ENCODE data around the gene DNAL1. TPM values are rescaled to one million over a fixed set of nuclear protein-coding genes. Genes with fewer than 3 reads are reported as not detected.
A peak's percentile ranks its signal among the peaks of the same experiment; 100 is the strongest.

The DNAL1 gene
- total and polyA plus RNA-seq, 2 of the 4 experiments (the other 2 are of a cell fraction), result 4.5 to 5.4 TPM

- H3K4me2 ChIP-seq (ENCODE audit: low read depth, low read length), result no peak overlapping the region
- ATAC-seq (ENCODE audit: low read depth), result no peak
- H3K79me1 ChIP-seq (ENCODE audit: low read depth in 1 of 2, low read length in 2 of 2), result peaks cover 21 to 79% of the 10 kb centered on the region in 2 experiments
- no peak overlapping the region for H3K4me3 ChIP-seq (ENCODE audit: insufficient read depth, low read depth, low read length)
- ChIA-PET POLR2A (ENCODE audit: unreplicated experiment) (no interaction called here), CTCF (interaction anchor here (0.6 to 1.1 kb wide), 4 partner anchors 11 to 115 kb away, joined by 3 to 12 read pairs (median 6); no protein-coding TSS in a partner anchor)
- H3K36me3 ChIP-seq (ENCODE audit: control insufficient read depth, insufficient read depth, low read length), result peaks cover 60% of the 10 kb centered on the region
- BruUV-seq (replicated peaks), result no TSS peak
- no peak overlapping the region for H2BK20ac ChIP-seq (ENCODE audit: low read depth, low read length)
- H2AK9ac ChIP-seq (replicated peaks; ENCODE audit: low read depth, low read length, poor library complexity), result no peak overlapping the region
- no peaks in the 10 kb centered on the region for H3K27me3 ChIP-seq (ENCODE audit: control insufficient read depth, insufficient read depth, low read length)
- peak overlapping the region; percentile 10 for H2AFZ ChIP-seq (replicated peaks; ENCODE audit: low read length, poor library complexity)
- intact Hi-C loops (cut with micrococcal nuclease) (loop anchor here (2.0 to 10.0 kb wide), 3 partner anchors 95 to 308 kb away; no protein-coding TSS in a partner anchor), dilution Hi-C loops (cut with HindIII; ENCODE audit: low sequenced_read_pairs, unreplicated experiment) (no loop called here), in situ Hi-C loops (cut with MboI; ENCODE audit: low sequenced_read_pairs) (no loop called here)
- no peak overlapping the region for H3K18ac ChIP-seq (ENCODE audit: low read depth, low read length)
- no peak overlapping the region for H4K8ac ChIP-seq (ENCODE audit: low read depth in 2 of 2, low read length in 2 of 2)
- 0 out of 2 replicates have a peak, but pooled peaks cover 4% of the 10 kb centered on the region for H3K9me1 ChIP-seq (ENCODE audit: insufficient read depth, low read length)
- H3K9ac ChIP-seq (ENCODE audit: low read depth, low read length), result no peak overlapping the region
- no peak overlapping the region for H2BK120ac ChIP-seq (ENCODE audit: low read depth, low read length)
- no peak overlapping the region for H3K23ac ChIP-seq (ENCODE audit: low read depth, low read length)
- H3K9me3 ChIP-seq (ENCODE audit: control insufficient read depth, insufficient read depth, low read length), result no peaks in the 10 kb centered on the region
- no peak for DNase-seq
- H2BK5ac ChIP-seq (ENCODE audit: low read depth, low read length, poor library complexity, severe bottlenecking), result no peak overlapping the region
- no peak overlapping the region for H3K14ac ChIP-seq (replicated peaks; ENCODE audit: low read depth, low read length)
- WGBS, 2 experiments (ENCODE audit: extremely low coverage in 2 of 2, insufficient read length in 1 of 2), result 95% methylated on average over 4 of the region's 23 CpGs; no CpG with 5 or more reads in 1 of the 2 experiments
- TF ChIP-seq BHLHE40 (IDR thresholded peaks at IDR 0.05; ENCODE audit: low read depth, low read length), result no peak
- TF ChIP-seq CHD1 (IDR thresholded peaks at IDR 0.05; ENCODE audit: low read depth, low read length), result no peak
- H3K4me1 ChIP-seq (ENCODE audit: control insufficient read depth, insufficient read depth, low read length), result peaks cover 23% of the 10 kb centered on the region
- no peak overlapping the region for H3K56ac ChIP-seq (ENCODE audit: extremely low read depth, insufficient read depth, low read length)
- H2BK15ac ChIP-seq (ENCODE audit: low read depth, low read length), result no peak overlapping the region
- no peak overlapping the region for H3K4ac ChIP-seq (ENCODE audit: low read depth, low read length)
- peaks cover 28% of the 10 kb centered on the region; the same call in 1 of the 2 replicates for H4K20me1 ChIP-seq (ENCODE audit: insufficient read depth, low read length)
- no peak overlapping the region for H4K5ac ChIP-seq (ENCODE audit: low read depth, low read length)
- H3K27ac ChIP-seq (ENCODE audit: insufficient read depth, low read length), result no peak overlapping the region
- H4K91ac ChIP-seq (ENCODE audit: insufficient read depth, low read depth, low read length), result no peak overlapping the region
- no peak overlapping the region for H2AK5ac ChIP-seq (ENCODE audit: low read depth, low read length)
Observed at GRCh38 chr14:73729556-73730265, 84.9 kb downstream of the DNAL1 start.

All from IMR-90 (cell line).